Mammary epithelial cell (primary cell): ENCODE data around the gene FIBCD1.

Experiments
- EZH2 ChIP-seq: IDR thresholded peaks from 2 replicates; pipeline ENCODE4 v1.6.1; 2012; ENCODE audit warnings: low read length, inconsistent platforms, borderline replicate concordance
- TF ChIP-seq, protein P1 (sequence below), 2 donors: IDR thresholded peaks in 1 of 2; conservative IDR thresholded peaks in 1 of 2; 2 replicates each; pipeline ENCODE4 v1.5.1; 2011 to 2012; ENCODE audit warnings: inconsistent platforms in 2 of 2, low read length in 2 of 2, mild to moderate bottlenecking in 2 of 2, control low read depth in 1 of 2, low read depth in 1 of 2; ENCODE audit not compliant: insufficient read depth in 1 of 2; ENCODE audit errors: extremely low read depth in 1 of 2

DNA sequence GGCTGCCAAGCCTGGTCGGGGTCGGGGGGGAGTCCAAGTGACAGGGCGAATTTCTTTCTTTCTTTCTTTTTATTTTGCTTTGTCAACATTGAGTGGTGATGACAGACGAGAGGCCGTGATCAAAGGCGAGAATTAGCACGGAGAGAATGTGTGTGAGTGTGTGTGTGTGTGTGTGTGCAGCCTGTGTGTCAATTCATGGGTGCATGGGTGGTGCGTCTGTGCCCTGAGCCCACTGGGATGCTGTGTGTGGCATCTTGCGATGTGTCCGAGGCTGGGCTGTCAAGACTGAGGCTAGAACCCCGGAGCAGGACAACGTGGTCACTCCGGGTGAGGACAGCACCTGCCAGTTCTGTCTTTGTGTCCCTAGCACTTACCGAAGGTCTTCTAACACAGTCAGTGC is 4.7 kb upstream of the FIBCD1 start:
- TF ChIP-seq, protein P1, sequence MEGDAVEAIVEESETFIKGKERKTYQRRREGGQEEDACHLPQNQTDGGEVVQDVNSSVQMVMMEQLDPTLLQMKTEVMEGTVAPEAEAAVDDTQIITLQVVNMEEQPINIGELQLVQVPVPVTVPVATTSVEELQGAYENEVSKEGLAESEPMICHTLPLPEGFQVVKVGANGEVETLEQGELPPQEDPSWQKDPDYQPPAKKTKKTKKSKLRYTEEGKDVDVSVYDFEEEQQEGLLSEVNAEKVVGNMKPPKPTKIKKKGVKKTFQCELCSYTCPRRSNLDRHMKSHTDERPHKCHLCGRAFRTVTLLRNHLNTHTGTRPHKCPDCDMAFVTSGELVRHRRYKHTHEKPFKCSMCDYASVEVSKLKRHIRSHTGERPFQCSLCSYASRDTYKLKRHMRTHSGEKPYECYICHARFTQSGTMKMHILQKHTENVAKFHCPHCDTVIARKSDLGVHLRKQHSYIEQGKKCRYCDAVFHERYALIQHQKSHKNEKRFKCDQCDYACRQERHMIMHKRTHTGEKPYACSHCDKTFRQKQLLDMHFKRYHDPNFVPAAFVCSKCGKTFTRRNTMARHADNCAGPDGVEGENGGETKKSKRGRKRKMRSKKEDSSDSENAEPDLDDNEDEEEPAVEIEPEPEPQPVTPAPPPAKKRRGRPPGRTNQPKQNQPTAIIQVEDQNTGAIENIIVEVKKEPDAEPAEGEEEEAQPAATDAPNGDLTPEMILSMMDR (conservative IDR thresholded peaks at IDR 0.05 in 1 of 2, IDR thresholded peaks at IDR 0.05 in 1 of 2; ENCODE audit: extremely low read depth in 1 of 2, insufficient read depth in 1 of 2, low read depth in 1 of 2, low read length in 2 of 2), result no peak
- no peak for TF ChIP-seq EZH2
